K562 (cell line): ENCODE measurements around the gene FOXD2. TPM values are rescaled to one million over a fixed set of nuclear protein-coding genes. Genes with fewer than 3 reads are reported as not detected.

ENCODE experiments used
- ATAC-seq: fragments of 200-7000 bp; cut with Tn5 transposase; 3 replicates; pipeline ENCODE4 v1.9.1; 2020; ENCODE audit warnings: moderate library complexity
- BruUV-seq: library from RNA; stranded (reverse); fragments of 400-500 nt; replicated peaks from 2 replicates; lab custom pipeline; 2021; lab: Mats Ljungman, UMichigan
- CTCF ChIA-PET: fragments of 300-600 bp; formaldehyde crosslinking; extraction: SDS; loops from one replicate; lab custom pipeline; 2021; ENCODE audit warnings: low intra/inter-chr PET ratio; lab: Yijun Ruan, JAX
- POLR2A ChIA-PET: fragments of 300-600, 350-650 bp; sonication (Branson Sonifier 250); formaldehyde crosslinking; extraction: SDS; loops from one replicate; lab custom pipeline; 2021; ENCODE audit warnings: antibody characterized with exemption, inconsistent platforms; lab: Yijun Ruan, JAX
- DNase-seq, 4 experiments: peaks; one replicate each; pipeline versions ENCODE4 v3.0.0 to v3.0.0-alpha.2; 2011 to 2018; ENCODE audit warnings: low spot score in 3 of 4, mixed read lengths in 3 of 4; ENCODE audit errors: extremely low read depth in 1 of 4
- FAIRE-seq: peaks from 2 replicates; lab custom pipeline; 2011; peaks lifted over from hg19 to GRCh38; lab: Jason Lieb, UNC
- H2AFZ ChIP-seq: 2 replicates; pipeline ENCODE4 v1.6.0; 2011; ENCODE audit warnings: low read depth, low read length, control low read depth, inconsistent platforms
- H3K27ac ChIP-seq: fragments of 200-600 bp; 3 replicates; pipeline ENCODE4 v1.8.0; 2011; ENCODE audit warnings: low read depth, mild to moderate bottlenecking, control low read depth, inconsistent platforms, low read length, moderate library complexity, mixed read lengths; ENCODE audit errors: extremely low read depth
- H3K27me3 ChIP-seq, 2 experiments: fragments of 300-600 bp in 1 of 2; 2 replicates in 1 of 2; 3 replicates in 1 of 2; pipeline versions ENCODE4 v1.6.0 to v1.8.0; 2011; ENCODE audit warnings: inconsistent platforms in 2 of 2, low read length in 2 of 2, mild to moderate bottlenecking in 1 of 2, mixed read lengths in 1 of 2, moderate library complexity in 1 of 2; ENCODE audit not compliant: control insufficient read depth in 2 of 2, insufficient read depth in 2 of 2
- H3K36me3 ChIP-seq: fragments of 300-600 bp; 3 replicates; pipeline ENCODE4 v1.8.0; 2011; ENCODE audit warnings: mild to moderate bottlenecking, low read length, inconsistent platforms; ENCODE audit not compliant: control insufficient read depth, insufficient read depth
- H3K4me1 ChIP-seq, 2 experiments: fragments of 200-600 bp in 1 of 2; replicated peaks in 1 of 2; 2 replicates in 1 of 2; 3 replicates in 1 of 2; pipeline versions ENCODE4 v1.5.1 to v1.8.0; 2011; ENCODE audit warnings: inconsistent platforms in 2 of 2, low read length in 2 of 2, mild to moderate bottlenecking in 1 of 2, mixed read lengths in 1 of 2, moderate library complexity in 1 of 2; ENCODE audit not compliant: control insufficient read depth in 2 of 2, insufficient read depth in 2 of 2
- H3K4me2 ChIP-seq: 2 replicates; pipeline ENCODE4 v1.6.1; 2011; ENCODE audit warnings: low read length, control low read depth, inconsistent platforms, mixed read lengths; ENCODE audit not compliant: insufficient read depth
- H3K4me3 ChIP-seq: fragments of 200-600 bp; sonication (generic), shearing (Covaris generic); 2 replicates; pipeline ENCODE4 v1.5.1; 2016; ENCODE audit warnings: control low read depth, inconsistent platforms
- H3K79me2 ChIP-seq: fragments of 200-600 bp; 3 replicates; pipeline ENCODE4 v1.8.0; 2011; ENCODE audit warnings: low read length, inconsistent platforms; ENCODE audit not compliant: control insufficient read depth, insufficient read depth
- H3K9ac ChIP-seq, 2 experiments: 2 replicates each; pipeline versions ENCODE4 v1.6.0 to v1.6.1; 2011; ENCODE audit warnings: low read depth in 2 of 2, low read length in 2 of 2, control low read depth in 1 of 2, inconsistent platforms in 1 of 2, mild to moderate bottlenecking in 1 of 2, mixed read lengths in 1 of 2; ENCODE audit not compliant: insufficient read depth in 1 of 2
- H3K9me1 ChIP-seq: one replicate; pipeline ENCODE4 v1.6.0; 2011; ENCODE audit warnings: inconsistent platforms, mild to moderate bottlenecking, low read length, moderate library complexity; ENCODE audit not compliant: control insufficient read depth, insufficient read depth
- H3K9me3 ChIP-seq: replicated peaks from 2 replicates; pipeline ENCODE4 v1.5.1; 2011; ENCODE audit warnings: low read depth, low read length, inconsistent platforms; ENCODE audit not compliant: control insufficient read depth, insufficient read depth
- H4K20me1 ChIP-seq: replicated peaks from 2 replicates; pipeline ENCODE4 v1.6.1; 2011; ENCODE audit warnings: low read length, inconsistent platforms, mixed read lengths; ENCODE audit not compliant: control insufficient read depth, insufficient read depth
- FOXA1 ChIP-seq: fragments of 450-650 bp; IDR thresholded peaks from 2 replicates; pipeline ENCODE4 v1.6.1; 2016; ENCODE audit warnings: mild to moderate bottlenecking, borderline replicate concordance
- GABPB1 ChIP-seq: sonication (generic); formaldehyde crosslinking; IDR thresholded peaks from 2 replicates; pipeline ENCODE4 v1.8.0; 2022; ENCODE audit warnings: mild to moderate bottlenecking, missing genetic modification reagents
- HNRNPH1 ChIP-seq: fragments of 200-400 bp; formaldehyde crosslinking; optimal IDR thresholded peaks from 2 replicates; pipeline ENCODE3; 2017; ENCODE audit warnings: low read depth, mild to moderate bottlenecking, low read length, moderate library complexity
- HNRNPL ChIP-seq: fragments of 200-400 bp; formaldehyde crosslinking; IDR thresholded peaks from 2 replicates; pipeline ENCODE4 v1.6.1; 2017; ENCODE audit warnings: low read depth, mild to moderate bottlenecking, low read length
- KDM1A ChIP-seq, 2 experiments: fragments of 450-650 bp; IDR thresholded peaks; 2 replicates each; pipeline ENCODE4 v1.6.1; 2016; ENCODE audit warnings: mild to moderate bottlenecking in 2 of 2
- NCOA1 ChIP-seq: fragments of 450-650 bp; IDR thresholded peaks from 2 replicates; pipeline ENCODE4 v1.6.1; 2016; ENCODE audit warnings: low read depth
- RAD51 ChIP-seq: fragments of 450-650 bp; IDR thresholded peaks from 2 replicates; pipeline ENCODE4 v1.7.1; 2016; ENCODE audit warnings: low read depth, mild to moderate bottlenecking, borderline replicate concordance
- RBM14 ChIP-seq: fragments of 200-400 bp; formaldehyde crosslinking; IDR thresholded peaks from 2 replicates; pipeline ENCODE4 v1.6.1; 2018; ENCODE audit warnings: low read depth, mild to moderate bottlenecking, low read length, moderate library complexity, borderline replicate concordance; ENCODE audit not compliant: insufficient read depth
- SRSF7 ChIP-seq: fragments of 200-400 bp; formaldehyde crosslinking; optimal IDR thresholded peaks from 2 replicates; pipeline ENCODE3; 2017; ENCODE audit warnings: mild to moderate bottlenecking, low read depth, low read length
- ZFP1 ChIP-seq: fragments of 450-650 bp; formaldehyde crosslinking; IDR thresholded peaks from 2 replicates; pipeline ENCODE4 v1.4.0; 2020; ENCODE audit warnings: mild to moderate bottlenecking, mixed read lengths
- ZNF239 ChIP-seq: fragments of 250-450 bp; sonication (Bioruptor Pico); IDR thresholded peaks from 2 replicates; pipeline ENCODE4 v1.4.0; 2020; ENCODE audit warnings: mild to moderate bottlenecking
- ZNF3 ChIP-seq: fragments of 250-450 bp; sonication (Bioruptor Pico); IDR thresholded peaks from 2 replicates; pipeline ENCODE4 v1.5.0; 2021; ENCODE audit warnings: mild to moderate bottlenecking, moderate library complexity
- ZNF41 ChIP-seq: fragments of 250-450 bp; sonication (Bioruptor Pico); conservative IDR thresholded peaks from 2 replicates; pipeline ENCODE4 v1.4.0; 2020; ENCODE audit warnings: mild to moderate bottlenecking
- ZNF512 ChIP-seq: IDR thresholded peaks from 2 replicates; pipeline ENCODE4 v1.6.1; 2016; ENCODE audit warnings: missing genetic modification characterization, missing compliant biosample characterization
- WGBS: fragments of 100-300 bp; shearing (Covaris generic); methylation state at CpG from one replicate; pipeline ENCODE4 v1.1.6; 2016; ENCODE audit warnings: low coverage, mixed read lengths; ENCODE audit not compliant: insufficient coverage; ENCODE audit errors: missing lambda C conversion rate; 5-methylcytosine and 5-hydroxymethylcytosine counted together
- in situ Hi-C: fragments of 300-500 bp; cut with MboI; formaldehyde crosslinking; loops from 4 replicates; pipeline ENCODE4 v1.15.0; 2018; ENCODE audit warnings: inconsistent platforms, mixed read lengths
- intact Hi-C: fragments of 100-400 bp; cut with micrococcal nuclease; formaldehyde crosslinking; loops from 2 replicates; pipeline ENCODE4 v1.14.2; 2022
- polyA plus RNA-seq, 8 experiments: library from polyadenylated mRNA; depleted of rRNA in 4 of 8; stranded (reverse) in 5 of 8; unstranded in 3 of 8; fragments of >200 nt; fragmentation: Nextera tagmentation in 2 of 8; fragmentation: Illumina TruSeq in 1 of 8; extraction: Ambion mirVana in 2 of 8; extraction: Trizol in 1 of 8; gene quantifications; 2 replicates each; pipeline versions ENCODE4 v1.2.1 to v1.2.3, GENCODE V29; 2011 to 2014; ENCODE audit warnings: inconsistent platforms in 1 of 8, missing spikeins in 1 of 8
- total RNA-seq, 7 experiments: library from RNA; depleted of rRNA in 6 of 7; stranded (reverse); fragments of >200 nt in 6 of 7; fragmentation: Illumina TruSeq in 2 of 7; extraction: Trizol in 2 of 7; gene quantifications; 2 replicates each; pipeline versions ENCODE4 v1.2.1 to v1.2.3, GENCODE V29; 2011 to 2021; ENCODE audit warnings: low replicate concordance in 1 of 7
- TF ChIP-seq, protein P1 (sequence below): fragments of 200-800 bp; sonication (Bioruptor generic); IDR thresholded peaks from 2 replicates; pipeline ENCODE4 v1.6.1; 2017; ENCODE audit warnings: missing genetic modification characterization, missing compliant biosample characterization

Gene FOXD2
- total and polyA plus RNA-seq, 9 of the 15 experiments (the other 6 are each of a cell fraction or from before 2014, with no cell fraction given), result 0.06 to 1.2 (median 0.22) TPM

GRCh38 chr1:47439017-47439818 lies 1.4 kb downstream of the FOXD2 start:
- Histone ChIP-seq H3K4me2 (no peak overlapping the region), H3K36me3 (no peaks in the 10 kb centered on the region; the same call in 2 of the 3 replicates), H3K79me2 (0 out of 3 replicates have a peak, but pooled peaks cover 7% of the 10 kb centered on the region), H3K9me1 (no peaks in the 10 kb centered on the region)
- POLR2A ChIA-PET, result interaction anchor here (0.6 to 2.1 kb wide), 3 partner anchors 11 to 326 kb away, joined by 3 to 11 read pairs (median 4); partner anchors contain the start of gene CMPK1
- TF ChIP-seq KDM1A (IDR thresholded peaks at IDR 0.05) (no peak), FOXA1 (no peak), ZNF239 (CRISPR knock-in tag) (no peak), ZNF3 (CRISPR knock-in tag) (no peak), SRSF7 (no peak), NCOA1 (no peak), RAD51 (no peak), RBM14 (0 out of 2 replicates have a peak, but pooled peaks have one; percentile 31), ZNF41 (CRISPR knock-in tag) (no peak), ZFP1 (CRISPR knock-in tag) (no peak), GABPB1 (CRISPR knock-in tag) (no peak), HNRNPH1 (no peak), ZNF512 (tag) (no peak), HNRNPL (peak; percentile 44; the same call in 1 of the 2 replicates)
- TF ChIP-seq, protein P1, sequence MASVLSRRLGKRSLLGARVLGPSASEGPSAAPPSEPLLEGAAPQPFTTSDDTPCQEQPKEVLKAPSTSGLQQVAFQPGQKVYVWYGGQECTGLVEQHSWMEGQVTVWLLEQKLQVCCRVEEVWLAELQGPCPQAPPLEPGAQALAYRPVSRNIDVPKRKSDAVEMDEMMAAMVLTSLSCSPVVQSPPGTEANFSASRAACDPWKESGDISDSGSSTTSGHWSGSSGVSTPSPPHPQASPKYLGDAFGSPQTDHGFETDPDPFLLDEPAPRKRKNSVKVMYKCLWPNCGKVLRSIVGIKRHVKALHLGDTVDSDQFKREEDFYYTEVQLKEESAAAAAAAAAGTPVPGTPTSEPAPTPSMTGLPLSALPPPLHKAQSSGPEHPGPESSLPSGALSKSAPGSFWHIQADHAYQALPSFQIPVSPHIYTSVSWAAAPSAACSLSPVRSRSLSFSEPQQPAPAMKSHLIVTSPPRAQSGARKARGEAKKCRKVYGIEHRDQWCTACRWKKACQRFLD (CRISPR knock-in tag), result no peak
- TF ChIP-seq, all 486 proteins: peak for 2
- intact Hi-C loops, result loop anchor here (5.0 to 10.0 kb wide), 3 partner anchors 107 to 288 kb away; partner anchors contain the start of gene CMPK1
- Histone ChIP-seq H3K4me1 (peaks cover 2 to 37% of the 10 kb centered on the region in 2 experiments; a peak in 3 of 5 replicates), H4K20me1 (peaks cover 6% of the 10 kb centered on the region; the same call in 1 of the 2 replicates), H3K27me3 (peaks cover 33 to 41% of the 10 kb centered on the region in 2 experiments; a peak in 4 of 5 replicates), H3K9me3 (no peaks in the 10 kb centered on the region), H2AFZ (no peak overlapping the region), H3K9ac (no peak overlapping the region), H3K4me3 (no peak overlapping the region), H3K27ac (no peak overlapping the region)
- in situ Hi-C loops, result no loop called here
- BruUV-seq, result no TSS peak
- CTCF ChIA-PET, result interaction anchor here (0.6 kb wide), 1 partner anchor 10 kb away, joined by 3 read pairs; no protein-coding TSS in a partner anchor
- FAIRE-seq (no peak), DNase-seq (no peak), ATAC-seq (no peak)
- WGBS, result 81% methylated on average over 61 of the region's 86 CpGs
